ENCODE results near the gene TM9SF1. TPM values are rescaled to one million over a fixed set of nuclear protein-coding genes. Genes with fewer than 3 reads are reported as not detected.

The TM9SF1 gene
- total and polyA plus RNA-seq, 2 of the 13 experiments (the other 11 are each of a cell fraction or from before 2014, with no cell fraction given) = 83.2 to 110 TPM

DNA sequence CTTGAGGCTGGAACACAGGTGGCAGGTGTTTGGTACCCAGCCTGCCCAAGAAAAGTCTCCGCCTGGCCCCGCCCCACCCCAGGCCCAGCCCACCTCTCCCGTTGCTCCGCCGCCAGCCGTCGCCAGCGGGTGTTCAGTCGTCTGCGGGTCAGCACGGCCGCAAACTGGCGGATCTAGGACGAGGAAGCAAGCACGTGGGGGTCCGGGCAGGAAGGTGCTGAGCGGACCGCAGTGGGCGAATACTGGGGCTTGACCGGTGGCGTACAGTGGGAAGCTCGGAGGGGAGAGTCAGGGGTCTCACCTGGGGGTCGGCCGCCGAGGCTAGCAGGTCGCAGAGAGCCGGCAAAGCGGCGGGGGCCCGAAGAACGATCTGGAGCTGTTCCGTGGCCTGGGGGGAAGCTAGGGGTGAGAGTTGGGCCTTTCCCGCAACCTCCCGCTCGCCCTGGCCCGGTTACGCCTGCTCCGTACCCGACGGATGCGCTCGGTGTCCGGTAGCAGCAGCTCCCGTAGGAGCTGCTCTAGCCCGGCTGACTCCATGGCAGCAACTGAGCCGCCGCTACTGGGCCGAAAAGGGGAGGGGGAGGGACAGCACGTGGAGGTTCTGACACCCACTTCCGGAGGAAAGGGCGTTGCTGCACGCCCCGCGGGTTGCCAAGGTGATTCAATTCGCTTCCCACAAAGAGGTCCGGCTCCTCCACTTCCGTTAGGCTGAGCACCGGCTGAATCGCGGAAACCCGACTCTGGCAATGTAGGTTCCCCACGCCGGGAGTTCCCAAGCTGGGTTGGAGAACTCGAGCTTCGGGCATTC is 6.8 kb downstream of the TM9SF1 start, which contains the start of gene IPO4 (continued):
- TF ChIP-seq SP1 (IDR thresholded peaks at IDR 0.05) = no peak
- peak; percentile 99 for TF ChIP-seq SP1 (CRISPR knock-in tag; IDR thresholded peaks at IDR 0.05)
- peak; percentile 99 for TF ChIP-seq RFX3 (CRISPR knock-in tag; IDR thresholded peaks at IDR 0.05)
- TF ChIP-seq YY1 (IDR thresholded peaks at IDR 0.05; ENCODE audit: insufficient read depth, insufficient replicate concordance, low read depth, low read length) = peak; percentile 90
- no peak for TF ChIP-seq SKIL (CRISPR knock-in tag; IDR thresholded peaks at IDR 0.05; ENCODE audit: borderline replicate concordance)
- no peak for TF ChIP-seq ADNP (CRISPR knock-in tag; IDR thresholded peaks at IDR 0.05)
- peak; percentile 94 for TF ChIP-seq ZNF256 (CRISPR knock-in tag; conservative IDR thresholded peaks at IDR 0.05)
- peak; percentile 94 for TF ChIP-seq SP4 (CRISPR knock-in tag; IDR thresholded peaks at IDR 0.05)
- peak; percentile 98 for TF ChIP-seq ZNF33B (CRISPR knock-in tag; IDR thresholded peaks at IDR 0.05)
- TF ChIP-seq, protein P1, sequence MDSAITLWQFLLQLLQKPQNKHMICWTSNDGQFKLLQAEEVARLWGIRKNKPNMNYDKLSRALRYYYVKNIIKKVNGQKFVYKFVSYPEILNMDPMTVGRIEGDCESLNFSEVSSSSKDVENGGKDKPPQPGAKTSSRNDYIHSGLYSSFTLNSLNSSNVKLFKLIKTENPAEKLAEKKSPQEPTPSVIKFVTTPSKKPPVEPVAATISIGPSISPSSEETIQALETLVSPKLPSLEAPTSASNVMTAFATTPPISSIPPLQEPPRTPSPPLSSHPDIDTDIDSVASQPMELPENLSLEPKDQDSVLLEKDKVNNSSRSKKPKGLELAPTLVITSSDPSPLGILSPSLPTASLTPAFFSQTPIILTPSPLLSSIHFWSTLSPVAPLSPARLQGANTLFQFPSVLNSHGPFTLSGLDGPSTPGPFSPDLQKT (CRISPR knock-in tag; IDR thresholded peaks at IDR 0.05; ENCODE audit: borderline replicate concordance) = peak; percentile 94
- TF ChIP-seq, protein P2, sequence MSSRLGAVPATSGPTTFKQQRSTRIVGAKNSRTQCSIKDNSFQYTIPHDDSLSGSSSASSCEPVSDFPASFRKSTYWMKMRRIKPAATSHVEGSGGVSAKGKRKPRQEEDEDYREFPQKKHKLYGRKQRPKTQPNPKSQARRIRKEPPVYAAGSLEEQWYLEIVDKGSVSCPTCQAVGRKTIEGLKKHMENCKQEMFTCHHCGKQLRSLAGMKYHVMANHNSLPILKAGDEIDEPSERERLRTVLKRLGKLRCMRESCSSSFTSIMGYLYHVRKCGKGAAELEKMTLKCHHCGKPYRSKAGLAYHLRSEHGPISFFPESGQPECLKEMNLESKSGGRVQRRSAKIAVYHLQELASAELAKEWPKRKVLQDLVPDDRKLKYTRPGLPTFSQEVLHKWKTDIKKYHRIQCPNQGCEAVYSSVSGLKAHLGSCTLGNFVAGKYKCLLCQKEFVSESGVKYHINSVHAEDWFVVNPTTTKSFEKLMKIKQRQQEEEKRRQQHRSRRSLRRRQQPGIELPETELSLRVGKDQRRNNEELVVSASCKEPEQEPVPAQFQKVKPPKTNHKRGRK (CRISPR knock-in tag; IDR thresholded peaks at IDR 0.05) = peak; percentile 79
- no peak for TF ChIP-seq MLLT10 (CRISPR knock-in tag; IDR thresholded peaks at IDR 0.05)
- TF ChIP-seq XRCC5 (optimal IDR thresholded peaks at IDR 0.05; ENCODE audit: low read length) = peak; percentile 100
- TF ChIP-seq HOXA7 (CRISPR knock-in tag; IDR thresholded peaks at IDR 0.05) = no peak
- TF ChIP-seq SAP130 (CRISPR knock-in tag; IDR thresholded peaks at IDR 0.05; ENCODE audit: low read depth) = peak; percentile 100
- TF ChIP-seq ZNF44 (CRISPR knock-in tag; IDR thresholded peaks at IDR 0.05) = peak; percentile 98
- peak; percentile 98 for TF ChIP-seq NR2C2 (CRISPR knock-in tag; IDR thresholded peaks at IDR 0.05; ENCODE audit: borderline replicate concordance)
- TF ChIP-seq KLF13 (CRISPR knock-in tag; IDR thresholded peaks at IDR 0.05) = peak; percentile 99
- peak; percentile 100 for TF ChIP-seq SMAD3 (CRISPR knock-in tag; IDR thresholded peaks at IDR 0.05)
- no peak for TF ChIP-seq GFI1 (CRISPR knock-in tag; IDR thresholded peaks at IDR 0.05; ENCODE audit: borderline replicate concordance)
- peak; percentile 79; the same call in 1 of the 2 replicates for TF ChIP-seq ZNF30 (CRISPR knock-in tag; IDR thresholded peaks at IDR 0.05)
- TF ChIP-seq ZNF761 (CRISPR knock-in tag; conservative IDR thresholded peaks at IDR 0.05) = peak; percentile 98
- TF ChIP-seq HDAC1 (CRISPR knock-in tag; IDR thresholded peaks at IDR 0.05) = no peak
- TF ChIP-seq ZBTB44 (CRISPR knock-in tag; IDR thresholded peaks at IDR 0.05) = peak; percentile 94
